ENCODE measurements around the gene PCK2.
A peak's percentile ranks its signal among the peaks of the same experiment; 100 is the strongest.

Gene PCK2

GRCh38 chr14:24075485-24076301, 18.4 kb upstream of the PCK2 start:
- no peak for DNase-seq (ENCODE audit: low spot score)

GRCh38 chr14:24076302-24076601, 17.9 kb upstream of the PCK2 start:
- DNase-seq (ENCODE audit: low spot score): no peak

GRCh38 chr14:24077086-24077485, 17.0 kb upstream of the PCK2 start:
- DNase-seq (ENCODE audit: low spot score): no peak

GRCh38 chr14:24078146-24078545, 16.0 kb upstream of the PCK2 start:
- no peak for DNase-seq (ENCODE audit: low spot score)

- DNase-seq (ENCODE audit: low spot score): no peak
These were observed 14.5 kb upstream of the PCK2 start for GRCh38 chr14:24079491-24080141.

GRCh38 chr14:24080142-24080530, 14.0 kb upstream of the PCK2 start:
- no peak for DNase-seq (ENCODE audit: low spot score)

- peak; percentile 86 for DNase-seq (ENCODE audit: low spot score)
These were observed 13.0 kb upstream of the PCK2 start for GRCh38 chr14:24080888-24081738.

- no peak for DNase-seq (ENCODE audit: low spot score)
These were observed 12.3 kb upstream of the PCK2 start for GRCh38 chr14:24081739-24082211.

- DNase-seq (ENCODE audit: low spot score): no peak
These were observed 11.6 kb upstream of the PCK2 start for GRCh38 chr14:24082411-24083080.

GRCh38 chr14:24083462-24083861, 10.6 kb upstream of the PCK2 start:
- no peak for DNase-seq (ENCODE audit: low spot score)

GRCh38 chr14:24084440-24084839, 9.7 kb upstream of the PCK2 start:
- DNase-seq (ENCODE audit: low spot score): no peak

- no peak for DNase-seq (ENCODE audit: low spot score)
These were observed 8.9 kb upstream of the PCK2 start for GRCh38 chr14:24085215-24085614.

- no peak for DNase-seq (ENCODE audit: low spot score)
These were observed 7.7 kb upstream of the PCK2 start for GRCh38 chr14:24086193-24086955.

GRCh38 chr14:24087004-24087403, 7.1 kb upstream of the PCK2 start:
- DNase-seq (ENCODE audit: low spot score): no peak

GRCh38 chr14:24088095-24088494, 6.0 kb upstream of the PCK2 start:
- DNase-seq (ENCODE audit: low spot score): no peak

GRCh38 chr14:24089890-24090289, 4.2 kb upstream of the PCK2 start:
- no peak for DNase-seq (ENCODE audit: low spot score)

GRCh38 chr14:24092110-24092504, 2.0 kb upstream of the PCK2 start:
- DNase-seq (ENCODE audit: low spot score): no peak

GRCh38 chr14:24092505-24093206, 1.5 kb upstream of the PCK2 start:
- no peak for DNase-seq (ENCODE audit: low spot score)

- no peak for DNase-seq (ENCODE audit: low spot score)
These were observed 757 bp upstream of the PCK2 start for GRCh38 chr14:24093207-24093900.

GRCh38 chr14:24094841-24095270, 745 bp downstream of the PCK2 start:
- no peak for DNase-seq (ENCODE audit: low spot score)

Measured in HuH-7 (cell line).